BJ (cell line): Measurements from ENCODE around the gene NFYC. TPM values are rescaled to one million over a fixed set of nuclear protein-coding genes. Genes with fewer than 3 reads are reported as not detected.
A peak's percentile ranks its signal among the peaks of the same experiment; 100 is the strongest.

Experiments
- CTCF ChIA-PET: fragments of 350-600 bp; formaldehyde crosslinking; extraction: SDS; loops from one replicate; lab custom pipeline; 2021; ENCODE audit warnings: antibody characterized with exemption, inconsistent platforms; lab: Yijun Ruan, JAX
- POLR2A ChIA-PET: fragments of 300-600 bp; sonication (Branson Sonifier 250); formaldehyde crosslinking; extraction: SDS; loops from one replicate; lab custom pipeline; 2021; ENCODE audit warnings: antibody characterized with exemption; lab: Charles Lee
- DNase-seq: peaks from one replicate; pipeline ENCODE4 v3.0.0-alpha.2; 2011; ENCODE audit warnings: low read depth
- H3K27me3 ChIP-seq: 2 replicates; pipeline ENCODE4 v1.6.0; 2011; ENCODE audit warnings: low read length; ENCODE audit not compliant: control insufficient read depth, insufficient read depth
- H3K36me3 ChIP-seq: 2 replicates; pipeline ENCODE4 v1.5.1; 2011; ENCODE audit warnings: low read length; ENCODE audit not compliant: control insufficient read depth, insufficient read depth
- H3K4me3 ChIP-seq: 2 replicates; pipeline ENCODE4 v1.5.1; 2011; ENCODE audit warnings: low read depth, mild to moderate bottlenecking, control low read depth, low read length
- CTCF ChIP-seq: IDR thresholded peaks from 2 replicates; pipeline ENCODE4 v1.5.1; 2011; ENCODE audit warnings: low read depth, mild to moderate bottlenecking, control low read depth, inconsistent platforms, low read length, moderate library complexity; ENCODE audit not compliant: insufficient read depth
- polyA plus RNA-seq: library from polyadenylated mRNA; depleted of rRNA; stranded (reverse); fragments of >200 nt; gene quantifications from 2 replicates; pipeline ENCODE4 v1.2.3, GENCODE V29; 2011

NFYC gene
- polyA plus RNA-seq, 1 experiment = 63.2 TPM

GRCh38 chr1:40808444-40808843 lies 116.9 kb downstream of the NFYC start:
- Histone ChIP-seq H3K4me3 (no peak overlapping the region), H3K27me3 (peaks cover 14% of the 10 kb centered on the region), H3K36me3 (no peaks in the 10 kb centered on the region)
- no peak for DNase-seq
- POLR2A ChIA-PET = no interaction called here
- CTCF ChIA-PET = interaction anchor here (0.6 to 1.4 kb wide), 2 partner anchors 12 to 656 kb away, joined by 3 read pairs; no protein-coding TSS in a partner anchor
- no peak for TF ChIP-seq CTCF

- POLR2A ChIA-PET = no interaction called here
These were observed 117.4 kb downstream of the NFYC start for GRCh38 chr1:40808909-40809308.

GRCh38 chr1:40810927-40811326 lies 119.4 kb downstream of the NFYC start:
- CTCF ChIA-PET = no interaction called here
- Histone ChIP-seq H3K36me3 (no peaks in the 10 kb centered on the region), H3K4me3 (no peak overlapping the region), H3K27me3 (peaks cover 16% of the 10 kb centered on the region)
- no peak for DNase-seq
- no peak for TF ChIP-seq CTCF
- POLR2A ChIA-PET = no interaction called here

More at GRCh38 chr1:40808909-40809308, 117.4 kb downstream of the NFYC start:
- Histone ChIP-seq H3K36me3 (no peaks in the 10 kb centered on the region), H3K4me3 (no peak overlapping the region), H3K27me3 (peaks cover 14% of the 10 kb centered on the region)
- CTCF ChIA-PET = interaction anchor here (0.6 to 1.4 kb wide), 2 partner anchors 12 to 692 kb away, joined by 3 read pairs; no protein-coding TSS in a partner anchor
- DNase-seq = no peak
- no peak for TF ChIP-seq CTCF

DNA sequence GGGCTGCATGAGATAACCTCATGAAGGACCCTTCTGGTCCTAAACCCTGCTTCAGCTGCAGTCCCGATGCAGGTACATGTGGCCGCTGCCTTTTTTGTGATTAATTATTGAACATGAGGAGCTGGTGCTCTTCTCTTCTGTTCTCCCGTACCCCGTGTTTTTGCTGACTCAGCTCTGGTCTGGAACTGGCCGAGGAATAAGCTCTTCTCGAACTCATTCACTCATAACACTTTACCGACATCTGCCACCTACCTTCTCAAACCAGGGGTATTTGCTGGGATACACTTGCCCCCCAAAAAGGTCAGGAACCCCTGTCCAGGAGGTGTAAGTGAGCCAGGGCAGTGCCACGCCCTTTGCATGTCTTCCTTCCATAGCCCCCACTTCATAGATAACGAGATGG lies 123.9 kb downstream of the NFYC start:
- ChIA-PET POLR2A (no interaction called here), CTCF (interaction anchor here (1.6 kb wide), 1 partner anchor 137 kb away, joined by 3 read pairs; no protein-coding TSS in a partner anchor)
- Histone ChIP-seq H3K27me3 (peaks cover 15% of the 10 kb centered on the region), H3K4me3 (no peak overlapping the region), H3K36me3 (no peaks in the 10 kb centered on the region)
- TF ChIP-seq CTCF = no peak
- DNase-seq = no peak

DNA sequence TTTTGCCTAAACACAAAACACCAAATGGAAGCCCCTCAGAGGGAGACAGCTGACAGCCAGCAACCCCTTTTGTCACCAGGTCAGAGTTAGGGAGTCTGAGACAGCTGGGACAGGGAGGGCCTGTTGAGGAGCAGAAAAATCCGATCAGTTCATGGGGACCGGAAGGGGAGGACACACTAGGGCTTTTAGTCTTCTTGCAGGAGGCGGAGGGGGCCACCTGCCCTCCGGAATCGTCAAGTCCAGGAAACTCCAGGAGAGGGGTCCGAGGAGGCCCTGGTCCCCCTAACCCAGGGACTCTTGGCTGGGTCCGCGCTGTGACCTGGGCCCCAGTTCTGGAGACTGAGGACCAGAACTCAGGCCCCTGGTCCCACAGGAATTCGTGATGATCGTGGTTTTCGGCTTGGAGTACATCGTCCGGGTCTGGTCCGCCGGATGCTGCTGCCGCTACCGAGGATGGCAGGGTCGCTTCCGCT lies 126.3 kb downstream of the NFYC start:
- DNase-seq = no peak
- ChIA-PET POLR2A (no interaction called here), CTCF (no interaction called here)
- Histone ChIP-seq H3K36me3 (no peaks in the 10 kb centered on the region), H3K27me3 (peaks cover 11% of the 10 kb centered on the region), H3K4me3 (peak overlapping the region; percentile 47)
- no peak for TF ChIP-seq CTCF
